A549 (cell line): Measurements from ENCODE around the gene SMO. TPM values are rescaled to one million over a fixed set of nuclear protein-coding genes. Genes with fewer than 3 reads are reported as not detected.

Experiments
- ATAC-seq, 2 experiments: fragments of 200-7000 bp in 1 of 2; fragments of >200 bp in 1 of 2; cut with Nextera tagmentation in 1 of 2; cut with Tn5 transposase in 1 of 2; 3 replicates each; pipeline versions ENCODE4 v1.8.0 to v1.9.1; 2018 to 2020; ENCODE audit warnings: mild to moderate bottlenecking in 1 of 2, moderate library complexity in 1 of 2
- CTCF ChIA-PET: fragments of 300-600 bp; sonication (Branson Sonifier 250); formaldehyde crosslinking; extraction: SDS; loops from one replicate; lab custom pipeline; 2021; ENCODE audit warnings: antibody characterized with exemption, inconsistent platforms; lab: Yijun Ruan, JAX
- POLR2A ChIA-PET: fragments of 350-600 bp; formaldehyde crosslinking; extraction: SDS; loops from one replicate; lab custom pipeline; 2021; ENCODE audit warnings: antibody characterized with exemption, inconsistent platforms; lab: Yijun Ruan, JAX
- DNase-seq, 2 experiments: peaks; one replicate each; pipeline versions ENCODE4 v3.0.0 to v3.0.0-alpha.2; 2011 to 2016; ENCODE audit warnings: low read depth in 1 of 2, low spot score in 1 of 2
- FAIRE-seq: peaks from 2 replicates; lab custom pipeline; 2011; peaks lifted over from hg19 to GRCh38; lab: Jason Lieb, UNC
- H3K27ac ChIP-seq, 2 experiments: fragments of >200 bp; sonication (Bioruptor Twin); formaldehyde crosslinking; 3 replicates each; pipeline ENCODE4 v1.5.1; 2016 to 2017
- H3K4me1 ChIP-seq: fragments of >200 bp; sonication (Bioruptor Twin); formaldehyde crosslinking; 3 replicates; pipeline ENCODE4 v1.6.1; 2016
- H3K4me2 ChIP-seq: fragments of >200 bp; sonication (Bioruptor Twin); formaldehyde crosslinking; 3 replicates; pipeline ENCODE4 v1.6.1; 2016
- H3K4me3 ChIP-seq: fragments of >200 bp; sonication (Bioruptor Twin); formaldehyde crosslinking; 3 replicates; pipeline ENCODE4 v1.5.1; 2016
- H3K9me3 ChIP-seq: fragments of >200 bp; sonication (Bioruptor Twin); formaldehyde crosslinking; 3 replicates; pipeline ENCODE4 v1.6.1; 2016
- CHD2 ChIP-seq: fragments of 150-350 bp; IDR thresholded peaks from 2 replicates; pipeline ENCODE4 v1.6.1; 2014; ENCODE audit warnings: low read length; ENCODE audit not compliant: partially characterized antibody
- EHMT2 ChIP-seq: fragments of 200-600 bp; sonication (generic); IDR thresholded peaks from 2 replicates; pipeline ENCODE4 v1.6.1; 2016; ENCODE audit warnings: antibody characterized with exemption, low read depth, mild to moderate bottlenecking, moderate library complexity
- ESRRA ChIP-seq: fragments of 150-350 bp; IDR thresholded peaks from 2 replicates; pipeline ENCODE4 v1.6.1; 2014; ENCODE audit warnings: mild to moderate bottlenecking, low read length, borderline replicate concordance
- FOSB ChIP-seq: fragments of 250-450 bp; sonication (Bioruptor Pico); IDR thresholded peaks from 2 replicates; pipeline ENCODE4 v1.5.0; 2020; ENCODE audit warnings: mild to moderate bottlenecking, moderate library complexity
- FOSL2 ChIP-seq, 2 experiments: fragments of 450-650 bp in 1 of 2; fragments of >200 bp in 1 of 2; sonication (Bioruptor Twin) in 1 of 2; formaldehyde crosslinking; IDR thresholded peaks; 2 replicates each; pipeline versions ENCODE4 v1.5.0 to v1.6.1; 2016 to 2020; ENCODE audit warnings: mild to moderate bottlenecking in 1 of 2, moderate library complexity in 1 of 2
- GATA3 ChIP-seq: IDR thresholded peaks from 2 replicates; pipeline ENCODE4 v1.6.1; 2012; ENCODE audit warnings: borderline replicate concordance
- HDAC2 ChIP-seq: fragments of 200-600 bp; sonication (generic); IDR thresholded peaks from 2 replicates; pipeline ENCODE4 v1.6.1; 2016
- HEYL ChIP-seq: fragments of 250-450 bp; sonication (Bioruptor Pico); IDR thresholded peaks from 2 replicates; pipeline ENCODE4 v1.8.0; 2021; ENCODE audit warnings: mild to moderate bottlenecking, moderate library complexity
- HOXA7 ChIP-seq: fragments of 250-450 bp; sonication (Bioruptor Pico); IDR thresholded peaks from 2 replicates; pipeline ENCODE4 v1.5.0; 2020; ENCODE audit warnings: mild to moderate bottlenecking, moderate library complexity
- JUN ChIP-seq, 2 experiments: fragments of >200 bp; sonication (Bioruptor Twin); formaldehyde crosslinking; IDR thresholded peaks; 2 replicates in 1 of 2; 3 replicates in 1 of 2; pipeline ENCODE4 v1.6.1; 2016 to 2017
- JUNB ChIP-seq: fragments of >200 bp; sonication (Bioruptor Twin); formaldehyde crosslinking; IDR thresholded peaks from 2 replicates; pipeline ENCODE4 v1.6.1; 2016
- KDM1A ChIP-seq: fragments of 200-600 bp; sonication (generic); IDR thresholded peaks from 2 replicates; pipeline ENCODE4 v1.6.1; 2016; ENCODE audit warnings: low read depth, mild to moderate bottlenecking
- MAZ ChIP-seq: fragments of 150-350 bp; IDR thresholded peaks from 2 replicates; pipeline ENCODE4 v1.6.1; 2014; ENCODE audit warnings: antibody characterized with exemption, low read depth, low read length, borderline replicate concordance
- NFE2L2 ChIP-seq: fragments of 150-350 bp; conservative IDR thresholded peaks from 2 replicates; pipeline ENCODE4 v1.6.1; 2014; ENCODE audit warnings: low read length
- NPAS2 ChIP-seq: fragments of 250-450 bp; sonication (Bioruptor Pico); IDR thresholded peaks from 2 replicates; pipeline ENCODE4 v1.8.0; 2022; ENCODE audit warnings: mild to moderate bottlenecking, moderate library complexity, borderline replicate concordance
- NR3C1 ChIP-seq: fragments of >200 bp; sonication (Bioruptor Twin); formaldehyde crosslinking; IDR thresholded peaks from 3 replicates; pipeline ENCODE4 v1.6.1; 2017
- PHF8 ChIP-seq: fragments of 200-600 bp; sonication (generic); IDR thresholded peaks from 2 replicates; pipeline ENCODE4 v1.6.1; 2016; ENCODE audit warnings: low read depth, mild to moderate bottlenecking, antibody characterized with exemption, moderate library complexity, borderline replicate concordance
- POLR2A ChIP-seq: IDR thresholded peaks from 2 replicates; pipeline ENCODE4 v1.6.1; 2012; ENCODE audit warnings: mild to moderate bottlenecking, low read length
- POLR2AphosphoS2 ChIP-seq: conservative IDR thresholded peaks from 2 replicates; pipeline ENCODE4 v1.6.1; 2012; ENCODE audit warnings: low read length, improper control_type of control experiment, inconsistent platforms
- RCOR1 ChIP-seq: fragments of 150-350 bp; IDR thresholded peaks from 2 replicates; pipeline ENCODE4 v1.6.1; 2014; ENCODE audit warnings: antibody characterized with exemption, low read length, low read depth
- RFX5 ChIP-seq: fragments of 450-650 bp; IDR thresholded peaks from 2 replicates; pipeline ENCODE4 v1.7.1; 2014; ENCODE audit warnings: antibody characterized with exemption, mild to moderate bottlenecking, moderate library complexity
- TFCP2L1 ChIP-seq: fragments of 250-450 bp; sonication (Bioruptor Pico); IDR thresholded peaks from 2 replicates; pipeline ENCODE4 v1.5.0; 2021; ENCODE audit warnings: mild to moderate bottlenecking
- TP53 ChIP-seq: fragments of 250-450 bp; sonication (Bioruptor Pico); IDR thresholded peaks from 2 replicates; pipeline ENCODE4 v1.5.0; 2021; ENCODE audit warnings: mild to moderate bottlenecking, moderate library complexity
- ZFP36 ChIP-seq: fragments of 450-650 bp; IDR thresholded peaks from 2 replicates; pipeline ENCODE4 v1.6.1; 2014; ENCODE audit warnings: borderline replicate concordance; ENCODE audit not compliant: partially characterized antibody
- ZNF302 ChIP-seq: fragments of 250-450 bp; sonication (Bioruptor Pico); IDR thresholded peaks from 2 replicates; pipeline ENCODE4 v1.9.0; 2021; ENCODE audit warnings: inconsistent platforms, mild to moderate bottlenecking, moderate library complexity
- ZSCAN20 ChIP-seq: fragments of 250-450 bp; sonication (Bioruptor Pico); IDR thresholded peaks from 2 replicates; pipeline ENCODE4 v1.8.0; 2022; ENCODE audit warnings: mild to moderate bottlenecking, moderate library complexity
- WGBS: methylation state at CpG from one replicate; pipeline ENCODE4 v1.1.6; 2017; ENCODE audit errors: missing lambda C conversion rate; 5-methylcytosine and 5-hydroxymethylcytosine counted together
- polyA plus RNA-seq, 4 experiments: library from polyadenylated mRNA; depleted of rRNA in 3 of 4; stranded (reverse); fragments of >200 nt; fragmentation: RNase III in 1 of 4; extraction: RNeasy Plus Mini Kit Qiagen cat#74134 plus additional on column Dnase treatment in 1 of 4; gene quantifications; 2 replicates in 3 of 4; 3 replicates in 1 of 4; pipeline ENCODE4 v1.2.3, GENCODE V29; 2011 to 2017
- TF ChIP-seq, protein P1 (sequence below): fragments of >200 bp; sonication (Bioruptor Twin); formaldehyde crosslinking; IDR thresholded peaks from 3 replicates; pipeline ENCODE4 v1.6.1; 2016
- TF ChIP-seq, protein P2 (sequence below): IDR thresholded peaks from 2 replicates; pipeline ENCODE4 v1.6.1; 2012; ENCODE audit warnings: low read depth, borderline replicate concordance
- TF ChIP-seq, protein P3 (sequence below): IDR thresholded peaks from 2 replicates; pipeline ENCODE4 v1.6.1; 2012
- TF ChIP-seq, protein P4 (sequence below): fragments of 450-650 bp; IDR thresholded peaks from 2 replicates; pipeline ENCODE4 v1.6.1; 2014; ENCODE audit warnings: antibody characterized with exemption
- TF ChIP-seq, protein P5 (sequence below): fragments of 250-450 bp; sonication (Bioruptor Pico); IDR thresholded peaks from 2 replicates; pipeline ENCODE4 v1.5.0; 2021; ENCODE audit warnings: mild to moderate bottlenecking, moderate library complexity, borderline replicate concordance

The SMO gene
- polyA plus RNA-seq, 2 of the 4 experiments (the other 2 are of a cell fraction) = 11.8 to 18.3 TPM

DNA sequence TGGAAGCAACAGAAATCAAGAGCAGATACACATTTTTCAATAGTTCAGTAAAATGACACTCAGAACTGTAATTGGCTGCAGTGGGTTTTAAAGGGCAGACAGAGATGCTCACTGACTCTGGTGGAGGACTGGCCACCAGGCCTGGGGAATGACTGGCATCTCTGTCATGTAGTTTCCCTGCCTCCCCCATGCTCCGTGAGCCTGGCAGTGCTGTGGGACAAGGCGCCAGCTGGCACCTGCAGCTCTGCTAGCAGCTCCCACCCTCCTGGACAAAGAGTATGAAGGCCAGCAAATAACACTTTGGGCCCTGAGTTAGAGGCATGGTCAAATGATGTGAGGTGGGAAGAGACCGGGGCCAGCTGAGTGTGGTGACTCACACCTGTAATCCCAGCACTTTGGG is 28.9 kb upstream of the SMO start:
- DNase-seq (no peak), ATAC-seq (no peak), FAIRE-seq (no peak)
- Histone ChIP-seq H3K9me3 (no peaks in the 10 kb centered on the region), H3K27ac (no peak overlapping the region), H3K4me1 (no peaks in the 10 kb centered on the region), H3K4me2 (no peak overlapping the region), H3K4me3 (no peak overlapping the region)
- TF ChIP-seq FOSL2 (IDR thresholded peaks at IDR 0.05) (no peak), FOSL2 (CRISPR knock-in tag; IDR thresholded peaks at IDR 0.05) (no peak), FOSB (no peak), TP53 (CRISPR knock-in tag) (no peak), EHMT2 (no peak), MAZ (no peak), JUN (IDR thresholded peaks at IDR 0.05) (no peak), RFX5 (no peak), GATA3 (no peak), ZSCAN20 (CRISPR knock-in tag) (no peak), NR3C1 (no peak), POLR2A (no peak), HEYL (no peak), HDAC2 (no peak), CHD2 (no peak), RCOR1 (no peak)
- TF ChIP-seq, protein P1, sequence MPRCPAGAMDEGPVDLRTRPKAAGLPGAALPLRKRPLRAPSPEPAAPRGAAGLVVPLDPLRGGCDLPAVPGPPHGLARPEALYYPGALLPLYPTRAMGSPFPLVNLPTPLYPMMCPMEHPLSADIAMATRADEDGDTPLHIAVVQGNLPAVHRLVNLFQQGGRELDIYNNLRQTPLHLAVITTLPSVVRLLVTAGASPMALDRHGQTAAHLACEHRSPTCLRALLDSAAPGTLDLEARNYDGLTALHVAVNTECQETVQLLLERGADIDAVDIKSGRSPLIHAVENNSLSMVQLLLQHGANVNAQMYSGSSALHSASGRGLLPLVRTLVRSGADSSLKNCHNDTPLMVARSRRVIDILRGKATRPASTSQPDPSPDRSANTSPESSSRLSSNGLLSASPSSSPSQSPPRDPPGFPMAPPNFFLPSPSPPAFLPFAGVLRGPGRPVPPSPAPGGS = no peak
- TF ChIP-seq, protein P2, sequence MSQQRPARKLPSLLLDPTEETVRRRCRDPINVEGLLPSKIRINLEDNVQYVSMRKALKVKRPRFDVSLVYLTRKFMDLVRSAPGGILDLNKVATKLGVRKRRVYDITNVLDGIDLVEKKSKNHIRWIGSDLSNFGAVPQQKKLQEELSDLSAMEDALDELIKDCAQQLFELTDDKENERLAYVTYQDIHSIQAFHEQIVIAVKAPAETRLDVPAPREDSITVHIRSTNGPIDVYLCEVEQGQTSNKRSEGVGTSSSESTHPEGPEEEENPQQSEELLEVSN = no peak
- TF ChIP-seq, protein P3, sequence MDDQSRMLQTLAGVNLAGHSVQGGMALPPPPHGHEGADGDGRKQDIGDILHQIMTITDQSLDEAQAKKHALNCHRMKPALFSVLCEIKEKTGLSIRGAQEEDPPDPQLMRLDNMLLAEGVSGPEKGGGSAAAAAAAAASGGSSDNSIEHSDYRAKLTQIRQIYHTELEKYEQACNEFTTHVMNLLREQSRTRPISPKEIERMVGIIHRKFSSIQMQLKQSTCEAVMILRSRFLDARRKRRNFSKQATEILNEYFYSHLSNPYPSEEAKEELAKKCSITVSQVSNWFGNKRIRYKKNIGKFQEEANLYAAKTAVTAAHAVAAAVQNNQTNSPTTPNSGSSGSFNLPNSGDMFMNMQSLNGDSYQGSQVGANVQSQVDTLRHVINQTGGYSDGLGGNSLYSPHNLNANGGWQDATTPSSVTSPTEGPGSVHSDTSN = no peak
- ChIA-PET CTCF (interaction anchor here (1.0 to 7.0 kb wide), 5 partner anchors 11 to 67 kb away, joined by 3 to 88 read pairs (median 3); partner anchors contain the start of gene TSPAN33), POLR2A (no interaction called here)
- WGBS = 93% methylated on average over 3 of the region's 3 CpGs

DNA sequence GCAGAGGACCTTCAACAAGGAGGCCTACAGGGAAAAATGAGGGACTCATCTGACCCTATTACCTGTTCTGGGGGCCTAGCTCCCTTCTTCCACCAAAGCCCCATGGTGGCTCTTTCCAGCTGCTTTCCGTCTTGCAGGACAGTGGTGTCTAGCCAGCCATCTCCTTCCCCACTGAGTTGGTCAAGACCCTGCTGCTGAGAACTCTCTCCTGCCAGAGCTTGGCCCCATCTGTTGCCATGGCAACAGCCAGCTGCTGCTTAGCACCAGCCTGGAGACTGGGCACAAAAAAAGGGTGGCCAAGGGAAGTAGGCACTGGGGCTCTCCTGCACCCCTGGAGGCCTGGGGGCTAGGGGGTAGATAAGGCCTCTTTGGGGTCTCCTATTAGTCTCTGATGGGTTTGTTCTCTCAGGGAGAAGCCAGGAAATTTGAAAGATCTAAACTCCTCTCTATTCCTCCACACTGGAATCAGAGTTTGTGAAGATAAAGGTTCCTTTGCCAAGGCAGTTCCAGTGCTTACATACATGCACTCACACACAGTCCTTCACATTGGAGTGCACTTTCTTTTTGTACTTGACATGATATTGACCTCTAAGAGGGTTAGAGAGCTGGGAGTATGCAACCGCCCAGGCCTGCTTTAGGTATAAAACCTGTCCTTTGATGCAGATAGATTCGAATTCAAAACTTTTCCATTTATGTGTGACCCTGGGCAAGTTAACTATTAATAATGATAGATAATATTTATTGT is 28.1 kb upstream of the SMO start:
- no peak for ATAC-seq
- H3K4me3 ChIP-seq = no peak overlapping the region
- no peak for TF ChIP-seq NFE2L2
- no peak for TF ChIP-seq EHMT2
- TF ChIP-seq HOXA7 (CRISPR knock-in tag) = no peak
- TF ChIP-seq ESRRA = no peak
- TF ChIP-seq, protein P4, sequence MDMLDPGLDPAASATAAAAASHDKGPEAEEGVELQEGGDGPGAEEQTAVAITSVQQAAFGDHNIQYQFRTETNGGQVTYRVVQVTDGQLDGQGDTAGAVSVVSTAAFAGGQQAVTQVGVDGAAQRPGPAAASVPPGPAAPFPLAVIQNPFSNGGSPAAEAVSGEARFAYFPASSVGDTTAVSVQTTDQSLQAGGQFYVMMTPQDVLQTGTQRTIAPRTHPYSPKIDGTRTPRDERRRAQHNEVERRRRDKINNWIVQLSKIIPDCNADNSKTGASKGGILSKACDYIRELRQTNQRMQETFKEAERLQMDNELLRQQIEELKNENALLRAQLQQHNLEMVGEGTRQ = no peak
- no peak for TF ChIP-seq MAZ
- TF ChIP-seq NPAS2 (CRISPR knock-in tag) = no peak
- no peak for TF ChIP-seq TP53 (CRISPR knock-in tag)
- TF ChIP-seq ZFP36 = no peak
- TF ChIP-seq ZNF302 (CRISPR knock-in tag) = no peak
- TF ChIP-seq GATA3 = no peak
- TF ChIP-seq PHF8 = no peak
- no peak for TF ChIP-seq POLR2AphosphoS2
- TF ChIP-seq KDM1A = no peak
- TF ChIP-seq JUN (IDR thresholded peaks at IDR 0.05) = no peak
- TF ChIP-seq JUNB = no peak
- TF ChIP-seq TFCP2L1 (CRISPR knock-in tag) = no peak
- TF ChIP-seq, protein P5, sequence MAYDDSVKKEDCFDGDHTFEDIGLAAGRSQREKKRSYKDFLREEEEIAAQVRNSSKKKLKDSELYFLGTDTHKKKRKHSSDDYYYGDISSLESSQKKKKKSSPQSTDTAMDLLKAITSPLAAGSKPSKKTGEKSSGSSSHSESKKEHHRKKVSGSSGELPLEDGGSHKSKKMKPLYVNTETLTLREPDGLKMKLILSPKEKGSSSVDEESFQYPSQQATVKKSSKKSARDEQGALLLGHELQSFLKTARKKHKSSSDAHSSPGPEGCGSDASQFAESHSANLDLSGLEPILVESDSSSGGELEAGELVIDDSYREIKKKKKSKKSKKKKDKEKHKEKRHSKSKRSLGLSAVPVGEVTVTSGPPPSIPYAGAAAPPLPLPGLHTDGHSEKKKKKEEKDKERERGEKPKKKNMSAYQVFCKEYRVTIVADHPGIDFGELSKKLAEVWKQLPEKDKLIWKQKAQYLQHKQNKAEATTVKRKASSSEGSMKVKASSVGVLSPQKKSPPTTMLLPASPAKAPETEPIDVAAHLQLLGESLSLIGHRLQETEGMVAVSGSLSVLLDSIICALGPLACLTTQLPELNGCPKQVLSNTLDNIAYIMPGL (CRISPR knock-in tag) = no peak
- TF ChIP-seq, all 56 proteins: peak for 0
- ChIA-PET POLR2A (no interaction called here), CTCF (interaction anchor here (1.5 to 7.0 kb wide), 4 partner anchors 12 to 68 kb away, joined by 3 to 88 read pairs (median 20); partner anchors contain the start of gene TSPAN33)
- DNase-seq (no peak), FAIRE-seq (no peak)
- H3K4me1 ChIP-seq = no peaks in the 10 kb centered on the region
- 59% methylated on average over 3 of the region's 3 CpGs for WGBS
- H3K9me3 ChIP-seq = no peaks in the 10 kb centered on the region
- no peak overlapping the region for H3K4me2 ChIP-seq
- no peak overlapping the region for H3K27ac ChIP-seq
